H7 (cell line): ENCODE measurements around the gene ACTL10. TPM values are rescaled to one million over a fixed set of nuclear protein-coding genes. Genes with fewer than 3 reads are reported as not detected.

Experiments
- DNase-seq: peaks from one replicate; pipeline ENCODE4 v3.0.0; 2012
- H3K27me3 ChIP-seq: 2 replicates; pipeline ENCODE4 v1.6.0; 2011; ENCODE audit warnings: mild to moderate bottlenecking, low read length; ENCODE audit not compliant: control insufficient read depth, insufficient read depth
- H3K36me3 ChIP-seq: replicated peaks from 2 replicates; pipeline ENCODE4 v1.5.1; 2011; ENCODE audit warnings: low read length; ENCODE audit not compliant: control insufficient read depth, insufficient read depth
- H3K4me3 ChIP-seq: 2 replicates; pipeline ENCODE4 v1.5.1; 2011; ENCODE audit warnings: low read depth, mild to moderate bottlenecking, control low read depth, low read length, moderate library complexity; ENCODE audit not compliant: insufficient read depth
- total RNA-seq: library from RNA; depleted of rRNA; stranded (reverse); fragments of >200 nt; shearing (Covaris generic); gene quantifications from 2 replicates; pipeline ENCODE4 v1.2.3, GENCODE V29; 2014; rRNA removed

Gene ACTL10
- total RNA-seq, 1 experiment from 2014 or later = 1.4 TPM

DNA sequence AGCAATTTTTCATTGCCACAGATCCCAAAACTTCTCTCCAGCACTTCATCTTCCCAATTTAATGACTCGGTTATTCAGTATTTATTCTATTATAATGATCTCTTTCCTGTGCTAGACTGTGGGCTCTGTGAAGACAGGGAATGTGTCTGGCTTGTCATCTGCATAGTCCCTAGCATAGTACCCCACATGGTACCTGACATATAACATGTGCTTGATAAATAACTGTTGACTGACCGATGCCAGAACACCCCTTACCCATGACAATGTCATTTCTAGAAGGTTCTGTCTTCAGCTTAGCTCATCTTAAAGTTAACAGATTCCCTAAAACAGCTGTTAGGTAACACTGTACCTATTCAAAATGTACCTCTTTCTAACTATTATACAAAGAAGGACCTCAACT is 49.8 kb downstream of the ACTL10 start:
- H3K36me3 ChIP-seq = no peaks in the 10 kb centered on the region
- DNase-seq = no peak

More for the DNA sequence above, 49.8 kb downstream of the ACTL10 start:
- Histone ChIP-seq H3K27me3 (no peaks in the 10 kb centered on the region; the same call in 1 of the 2 replicates), H3K4me3 (no peak overlapping the region)

Other genes starting within 250 kb of the ACTL10 start
- 3.8 and 6.0 TPM in 2 replicates for gene SNTA1, start 223.2 kb upstream of the ACTL10 start, total RNA-seq
- gene CBFA2T2, start 176.8 kb upstream of the ACTL10 start, total RNA-seq = 7.5 and 17.4 TPM in 2 replicates
- gene C20orf144, start 4.6 kb upstream of the ACTL10 start, total RNA-seq = 0.11 TPM in 1 of 2 replicates, not detected in the other
- gene NECAB3, start 7.5 kb downstream of the ACTL10 start, total RNA-seq = 39.9 and 56.7 TPM in 2 replicates
- 51.8 and 57.8 TPM in 2 replicates for gene E2F1, start 19.4 kb downstream of the ACTL10 start, total RNA-seq
- gene PXMP4, start 53.4 kb downstream of the ACTL10 start, total RNA-seq = under 0.01 TPM in 1 of 2 replicates, not detected in the other
- 6.7 and 7.0 TPM in 2 replicates for gene ZNF341, start 65.1 kb downstream of the ACTL10 start, total RNA-seq
- gene CHMP4B, start 144.4 kb downstream of the ACTL10 start, total RNA-seq = 31.8 and 33.6 TPM in 2 replicates